Rectal smooth muscle tissue (tissue), 1 donor: ENCODE data around the gene SLC48A1.

Experiments used
- H3K27ac ChIP-seq: one replicate; pipeline ENCODE4 v1.7.0; 2013; ENCODE audit warnings: low read depth, low read length, inconsistent platforms
- H3K27me3 ChIP-seq: one replicate; pipeline ENCODE4 v1.7.0; 2013; ENCODE audit warnings: low read length; ENCODE audit not compliant: control insufficient read depth, insufficient read depth
- H3K36me3 ChIP-seq: one replicate; pipeline ENCODE4 v1.7.0; 2013; ENCODE audit warnings: low read length; ENCODE audit not compliant: control insufficient read depth, insufficient read depth
- H3K4me1 ChIP-seq: one replicate; pipeline ENCODE4 v1.7.0; 2013; ENCODE audit warnings: low read length; ENCODE audit not compliant: control insufficient read depth, insufficient read depth
- H3K4me3 ChIP-seq: one replicate; pipeline ENCODE4 v1.7.0; 2013; ENCODE audit warnings: low read length
- H3K9ac ChIP-seq: one replicate; pipeline ENCODE4 v1.7.0; 2013; ENCODE audit warnings: low read length

SLC48A1 gene

GRCh38 chr12:47737936-47738594 is 35.0 kb upstream of the SLC48A1 start:
- no peak overlapping the region for H3K4me3 ChIP-seq
- H3K4me1 ChIP-seq = peaks cover 20% of the 10 kb centered on the region
- no peaks in the 10 kb centered on the region for H3K27me3 ChIP-seq
- H3K9ac ChIP-seq = no peak overlapping the region
- peak overlapping the region; percentile 90 for H3K27ac ChIP-seq
- H3K36me3 ChIP-seq = no peaks in the 10 kb centered on the region

GRCh38 chr12:47739297-47739696 is 33.7 kb upstream of the SLC48A1 start:
- Histone ChIP-seq H3K4me1 (peaks cover 20% of the 10 kb centered on the region), H3K27me3 (no peaks in the 10 kb centered on the region), H3K27ac (no peak overlapping the region), H3K4me3 (no peak overlapping the region), H3K36me3 (no peaks in the 10 kb centered on the region), H3K9ac (no peak overlapping the region)

DNA sequence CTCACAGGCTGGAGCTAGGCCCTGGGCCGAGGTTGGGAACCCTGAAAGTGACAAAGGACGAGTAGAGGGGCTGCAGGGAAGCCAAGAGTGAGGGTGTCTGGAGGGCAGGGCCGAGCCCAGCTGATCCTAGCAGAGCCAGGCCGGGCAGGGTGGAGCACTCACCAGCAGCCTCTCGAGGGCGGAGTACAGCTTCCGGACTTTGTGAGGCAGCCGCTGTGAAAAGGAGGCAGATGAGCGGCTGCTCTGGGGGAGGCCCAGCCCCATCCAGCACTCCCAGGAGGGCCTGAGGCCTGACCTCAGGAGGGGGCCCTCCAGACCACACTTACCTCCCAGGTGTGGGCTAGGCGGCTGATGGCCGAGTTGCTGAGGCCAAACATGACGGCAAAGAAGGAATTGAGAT is 33.1 kb upstream of the SLC48A1 start:
- Histone ChIP-seq H3K9ac (no peak overlapping the region), H3K27me3 (no peaks in the 10 kb centered on the region), H3K36me3 (no peaks in the 10 kb centered on the region), H3K4me3 (no peak overlapping the region), H3K27ac (no peak overlapping the region), H3K4me1 (peaks cover 20% of the 10 kb centered on the region)

DNA sequence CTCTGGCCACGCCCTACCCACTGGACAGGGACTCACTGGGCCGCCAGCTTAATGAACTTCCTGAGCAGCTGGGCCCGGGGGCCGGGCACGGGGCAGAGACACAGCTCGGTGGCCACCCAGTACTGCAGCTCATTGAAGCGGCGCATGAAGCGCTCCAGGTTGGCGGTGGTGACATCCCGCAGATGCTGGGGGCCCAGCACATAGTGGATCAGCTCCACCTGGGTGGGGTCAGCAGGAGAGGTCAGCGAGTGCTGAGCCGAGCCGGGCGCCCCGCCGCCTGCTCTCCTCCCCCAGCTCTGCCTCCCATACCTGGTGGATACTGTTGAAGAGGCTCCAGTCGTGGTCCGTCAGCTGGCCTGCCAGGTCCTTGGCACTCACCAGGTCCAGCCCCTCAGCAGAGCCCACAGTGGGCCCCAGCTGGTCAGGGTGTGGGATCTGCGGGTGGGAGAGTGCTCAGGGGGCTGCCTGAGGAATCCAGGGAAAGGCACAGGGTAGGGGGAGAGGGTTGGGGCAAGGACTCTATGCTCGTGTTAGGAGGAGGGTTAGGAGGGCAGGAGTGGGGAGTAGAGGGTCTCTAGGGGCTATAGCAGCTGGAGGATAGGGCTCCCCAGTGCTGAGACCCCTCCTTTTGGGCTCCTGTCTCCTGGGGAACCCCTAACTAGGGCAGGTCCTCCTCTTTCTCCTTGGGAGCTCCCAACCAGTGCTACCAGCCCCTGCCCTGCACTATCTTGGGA is 32.3 kb upstream of the SLC48A1 start:
- Histone ChIP-seq H3K4me1 (peaks cover 20% of the 10 kb centered on the region), H3K27me3 (no peaks in the 10 kb centered on the region), H3K36me3 (no peaks in the 10 kb centered on the region), H3K27ac (no peak overlapping the region), H3K9ac (no peak overlapping the region), H3K4me3 (no peak overlapping the region)

DNA sequence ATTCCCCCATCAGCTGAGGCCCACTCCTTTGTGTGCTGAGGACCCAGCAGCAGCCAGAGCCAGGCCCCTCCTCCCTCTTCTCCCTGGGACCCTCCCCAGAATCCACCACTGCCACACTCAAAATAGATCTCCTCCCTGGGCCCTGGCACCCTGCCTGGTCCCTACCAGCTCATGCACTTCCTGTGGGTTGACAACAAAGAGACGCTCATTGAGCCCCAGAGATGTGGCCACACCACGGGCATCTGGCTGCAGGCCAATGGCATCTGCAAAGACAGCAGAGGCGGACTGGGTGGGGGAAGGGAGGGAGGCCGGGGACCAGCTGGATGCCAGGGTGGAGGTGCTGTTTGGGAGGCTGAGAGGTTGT is 31.7 kb upstream of the SLC48A1 start:
- H3K36me3 ChIP-seq = no peaks in the 10 kb centered on the region
- no peak overlapping the region for H3K27ac ChIP-seq
- no peak overlapping the region for H3K4me3 ChIP-seq
- H3K4me1 ChIP-seq = peaks cover 14% of the 10 kb centered on the region
- H3K9ac ChIP-seq = no peak overlapping the region
- H3K27me3 ChIP-seq = no peaks in the 10 kb centered on the region

DNA sequence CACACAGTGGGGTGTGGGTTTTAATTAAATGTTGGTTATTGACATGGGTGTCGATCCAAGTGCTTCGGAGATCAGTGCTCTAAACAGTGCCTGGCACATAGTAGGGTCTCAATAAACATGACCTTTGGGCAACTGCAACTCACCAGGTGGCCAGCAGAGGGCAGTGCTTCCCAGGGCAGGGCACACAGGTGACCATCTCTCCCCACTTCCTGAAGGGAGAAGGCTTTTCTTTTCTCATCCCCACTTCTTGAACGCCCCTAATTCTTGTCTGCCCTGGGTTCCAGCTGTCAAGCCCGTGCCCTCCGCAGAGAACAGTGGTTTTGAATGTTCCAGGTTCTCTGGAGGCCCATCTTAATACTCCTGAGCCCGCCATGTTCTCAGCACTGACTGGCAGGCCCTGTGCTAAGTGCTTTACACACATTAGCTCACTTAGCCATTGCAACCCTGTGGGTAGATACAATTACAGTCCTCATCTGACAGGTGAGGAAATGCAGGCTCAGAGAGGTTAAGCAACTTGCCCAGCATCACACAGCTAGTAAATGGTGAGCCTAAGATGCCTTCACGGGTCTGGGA is 30.7 kb upstream of the SLC48A1 start:
- Histone ChIP-seq H3K4me1 (peaks cover 4% of the 10 kb centered on the region), H3K27ac (no peak overlapping the region), H3K27me3 (no peaks in the 10 kb centered on the region), H3K9ac (no peak overlapping the region), H3K4me3 (no peak overlapping the region), H3K36me3 (no peaks in the 10 kb centered on the region)

- Histone ChIP-seq H3K27me3 (no peaks in the 10 kb centered on the region), H3K4me3 (no peak overlapping the region), H3K9ac (no peak overlapping the region), H3K4me1 (no peaks in the 10 kb centered on the region), H3K27ac (no peak overlapping the region), H3K36me3 (no peaks in the 10 kb centered on the region)
Measured at GRCh38 chr12:47743311-47743860, 29.7 kb upstream of the SLC48A1 start.

DNA sequence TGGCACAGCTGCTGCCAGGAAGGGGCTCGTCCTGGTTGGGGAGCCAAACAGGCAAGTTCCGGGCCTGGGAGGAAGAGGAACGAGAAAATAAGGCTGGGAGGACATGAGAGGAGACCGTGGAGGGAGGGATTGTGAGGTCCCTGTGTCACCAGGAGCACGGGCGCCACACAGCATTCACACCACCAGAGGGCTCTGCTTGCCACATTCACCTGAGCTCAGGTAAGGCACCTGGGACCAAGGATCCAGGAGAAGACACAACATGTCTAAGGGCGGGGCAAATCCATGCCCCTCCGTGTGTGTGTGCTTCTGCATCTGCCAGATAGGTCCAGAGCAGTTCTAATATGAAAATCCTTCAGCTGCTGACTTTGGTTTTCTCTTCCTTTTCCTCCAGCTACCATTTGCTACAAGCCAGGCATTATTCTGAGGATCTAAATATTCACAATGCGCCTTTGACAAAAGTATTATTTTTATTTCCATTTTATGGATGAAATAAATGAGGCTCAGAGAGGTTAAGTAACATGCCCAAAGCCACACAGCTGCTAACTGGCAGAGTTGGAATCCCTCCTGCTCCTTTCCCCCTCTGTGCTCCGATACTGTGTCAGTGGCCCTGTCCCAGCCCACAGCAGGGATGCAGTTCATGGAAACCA is 28.9 kb upstream of the SLC48A1 start:
- Histone ChIP-seq H3K27me3 (no peaks in the 10 kb centered on the region), H3K36me3 (no peaks in the 10 kb centered on the region), H3K4me3 (no peak overlapping the region), H3K27ac (no peak overlapping the region), H3K9ac (no peak overlapping the region), H3K4me1 (no peaks in the 10 kb centered on the region)

- Histone ChIP-seq H3K4me1 (no peaks in the 10 kb centered on the region), H3K36me3 (no peaks in the 10 kb centered on the region), H3K27ac (no peak overlapping the region), H3K4me3 (no peak overlapping the region), H3K27me3 (no peaks in the 10 kb centered on the region), H3K9ac (no peak overlapping the region)
Measured at GRCh38 chr12:47744778-47745436, 28.1 kb upstream of the SLC48A1 start.

GRCh38 chr12:47745485-47746041 is 27.5 kb upstream of the SLC48A1 start:
- Histone ChIP-seq H3K27me3 (no peaks in the 10 kb centered on the region), H3K36me3 (no peaks in the 10 kb centered on the region), H3K27ac (no peak overlapping the region), H3K4me1 (no peaks in the 10 kb centered on the region), H3K9ac (no peak overlapping the region), H3K4me3 (no peak overlapping the region)

GRCh38 chr12:47746073-47746472 is 27.0 kb upstream of the SLC48A1 start:
- H3K4me1 ChIP-seq = no peaks in the 10 kb centered on the region
- no peak overlapping the region for H3K4me3 ChIP-seq
- H3K27ac ChIP-seq = no peak overlapping the region
- H3K9ac ChIP-seq = no peak overlapping the region
- no peaks in the 10 kb centered on the region for H3K36me3 ChIP-seq
- H3K27me3 ChIP-seq = no peaks in the 10 kb centered on the region

GRCh38 chr12:47746523-47746922 is 26.5 kb upstream of the SLC48A1 start:
- H3K27me3 ChIP-seq = no peaks in the 10 kb centered on the region
- no peaks in the 10 kb centered on the region for H3K36me3 ChIP-seq
- H3K27ac ChIP-seq = no peak overlapping the region
- H3K9ac ChIP-seq = no peak overlapping the region
- no peaks in the 10 kb centered on the region for H3K4me1 ChIP-seq
- H3K4me3 ChIP-seq = no peak overlapping the region
